HG03280 (cell line): Measurements from ENCODE around the gene RAB4A.

Experiments used
- ATAC-seq: cut with Tn5 transposase; IDR thresholded peaks from one replicate; pipeline ENCODE4 v1.9.1; 2021; ENCODE audit warnings: mild to moderate bottlenecking, moderate library complexity; ENCODE audit not compliant: unreplicated experiment

Gene RAB4A

DNA sequence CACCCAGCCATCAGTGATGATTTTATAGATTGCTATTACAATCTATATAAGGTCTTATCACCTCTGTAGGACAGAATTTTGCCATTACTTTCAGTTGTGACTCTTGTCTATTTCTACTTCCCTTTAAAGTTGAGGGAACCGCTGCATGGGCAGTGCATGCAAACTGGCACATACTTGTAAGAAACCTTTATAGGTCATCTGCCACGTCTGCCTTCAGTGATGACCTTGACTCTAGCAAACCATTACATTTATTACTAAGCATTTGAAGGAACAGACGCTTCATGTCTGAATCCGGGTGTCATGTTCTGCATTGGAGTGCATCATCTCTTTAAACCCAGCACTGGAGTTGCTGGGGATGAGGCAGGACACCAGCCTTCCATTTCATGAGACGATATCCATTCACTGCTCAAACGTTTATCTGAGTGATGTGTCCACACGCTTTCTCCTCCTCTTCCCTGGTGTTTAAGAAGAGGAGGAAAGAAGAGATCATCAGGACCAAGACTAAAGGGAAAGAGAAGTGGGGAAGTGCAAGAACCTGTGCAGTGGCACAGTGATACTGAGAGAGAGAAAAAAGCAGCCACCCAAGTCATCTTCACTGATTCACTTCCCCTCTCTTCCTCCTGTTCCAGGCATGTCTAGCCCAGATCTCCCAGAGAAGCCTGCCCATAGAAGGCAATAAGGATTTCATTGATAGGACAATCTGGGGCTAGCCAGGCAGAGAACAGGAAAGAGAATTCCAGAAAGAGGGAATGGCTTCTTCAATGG, 57.9 kb downstream of the RAB4A start:
- no peak for ATAC-seq

GRCh38 chr1:229334269-229334668, 63.4 kb downstream of the RAB4A start:
- ATAC-seq: no peak

- ATAC-seq: no peak
Observed at GRCh38 chr1:229334716-229335115, 63.8 kb downstream of the RAB4A start.

GRCh38 chr1:229336345-229336744, 65.4 kb downstream of the RAB4A start:
- no peak for ATAC-seq

GRCh38 chr1:229339086-229339485, 68.2 kb downstream of the RAB4A start:
- no peak for ATAC-seq

- ATAC-seq: no peak
Observed at GRCh38 chr1:229339520-229339919, 68.6 kb downstream of the RAB4A start.

DNA sequence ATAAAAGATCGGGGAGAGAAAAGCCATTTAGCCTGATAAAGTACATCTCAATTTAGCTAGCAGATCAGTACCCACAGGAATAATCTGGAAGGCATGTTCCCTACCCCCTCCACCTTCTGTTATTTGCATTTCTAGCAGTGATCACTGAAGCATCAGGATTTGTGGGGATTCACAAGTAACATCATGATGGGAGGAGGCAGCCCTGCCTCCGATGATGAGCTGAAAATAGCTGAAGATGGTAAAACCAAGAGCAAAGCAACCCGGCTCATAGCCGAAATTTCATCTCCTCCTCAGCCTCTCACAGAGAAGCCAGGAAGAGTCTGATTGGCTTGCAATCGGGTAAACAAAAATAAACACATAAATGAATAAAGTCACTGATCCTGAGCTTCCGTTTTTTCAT, 69.6 kb downstream of the RAB4A start:
- no peak for ATAC-seq

DNA sequence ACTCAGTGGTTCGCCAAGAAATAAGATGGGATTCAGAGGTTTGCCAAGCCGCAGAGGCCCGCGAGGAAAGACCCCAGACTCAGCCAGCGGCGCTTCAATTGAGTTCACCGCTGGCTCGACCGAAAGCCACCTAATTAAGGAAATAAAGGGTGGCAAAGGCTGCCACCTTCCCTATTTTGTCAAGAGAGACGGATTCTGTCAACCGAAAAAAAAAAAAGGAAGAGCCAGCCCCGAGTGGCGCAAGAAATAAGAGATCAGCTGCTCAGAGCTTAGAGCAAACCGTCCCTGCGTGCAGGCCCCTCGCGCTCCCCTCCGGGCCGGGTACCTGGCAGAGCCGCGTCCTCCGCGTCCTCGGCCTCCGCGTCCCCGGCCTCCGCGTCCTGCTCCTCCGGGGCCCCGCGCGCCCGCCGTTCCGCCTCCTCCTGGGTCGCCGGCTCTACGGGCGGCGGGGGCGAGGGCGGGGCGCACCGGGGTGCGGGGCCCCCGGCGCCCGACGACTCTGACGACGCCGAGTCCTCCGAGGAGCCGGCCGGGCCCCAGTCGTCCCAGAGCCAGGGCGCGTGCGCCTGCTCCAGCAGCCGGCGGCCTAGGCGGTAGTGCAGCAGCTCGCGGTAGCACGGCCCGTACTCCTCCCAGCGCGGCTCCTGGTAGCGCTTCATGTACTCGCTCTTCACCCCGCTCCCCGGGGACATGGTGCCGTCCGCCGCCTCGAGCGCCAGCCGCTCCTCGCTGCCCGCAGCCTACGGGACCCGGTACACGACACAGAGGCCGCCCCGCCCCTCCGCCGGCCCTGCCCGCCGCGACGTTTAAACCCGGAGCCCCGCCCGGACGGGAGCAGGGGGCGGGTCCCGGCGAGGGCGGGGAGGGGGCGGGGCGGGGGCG, 71.1 kb downstream of the RAB4A start:
- ATAC-seq: peak; percentile 79

GRCh38 chr1:229342656-229343569, 72.0 kb downstream of the RAB4A start, which contains the start of gene CCSAP:
Gene CCSAP (minus strand): TSS chr1:229343047. CDS start chr1:229342465, 582 bp downstream.
- ATAC-seq: peak; percentile 51

DNA sequence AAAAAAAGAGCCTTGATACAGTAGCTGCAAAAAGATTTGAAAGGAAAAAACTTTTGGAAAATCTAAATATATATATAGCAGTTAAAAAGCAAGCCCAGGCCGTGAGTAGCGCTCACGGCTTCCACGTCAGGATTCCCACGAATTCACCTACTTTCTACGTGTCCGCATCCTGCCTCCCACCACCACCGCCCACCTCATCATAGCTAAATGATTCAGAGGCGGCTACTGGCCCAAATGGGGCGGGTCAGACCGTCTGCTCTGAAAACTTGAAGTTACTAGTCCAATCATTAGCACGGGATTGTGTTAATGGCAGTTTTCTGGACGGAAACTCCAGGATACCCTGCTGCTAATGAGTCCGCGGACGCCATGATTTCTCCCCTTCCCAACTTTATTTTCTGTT, 73.2 kb downstream of the RAB4A start:
- ATAC-seq: no peak

DNA sequence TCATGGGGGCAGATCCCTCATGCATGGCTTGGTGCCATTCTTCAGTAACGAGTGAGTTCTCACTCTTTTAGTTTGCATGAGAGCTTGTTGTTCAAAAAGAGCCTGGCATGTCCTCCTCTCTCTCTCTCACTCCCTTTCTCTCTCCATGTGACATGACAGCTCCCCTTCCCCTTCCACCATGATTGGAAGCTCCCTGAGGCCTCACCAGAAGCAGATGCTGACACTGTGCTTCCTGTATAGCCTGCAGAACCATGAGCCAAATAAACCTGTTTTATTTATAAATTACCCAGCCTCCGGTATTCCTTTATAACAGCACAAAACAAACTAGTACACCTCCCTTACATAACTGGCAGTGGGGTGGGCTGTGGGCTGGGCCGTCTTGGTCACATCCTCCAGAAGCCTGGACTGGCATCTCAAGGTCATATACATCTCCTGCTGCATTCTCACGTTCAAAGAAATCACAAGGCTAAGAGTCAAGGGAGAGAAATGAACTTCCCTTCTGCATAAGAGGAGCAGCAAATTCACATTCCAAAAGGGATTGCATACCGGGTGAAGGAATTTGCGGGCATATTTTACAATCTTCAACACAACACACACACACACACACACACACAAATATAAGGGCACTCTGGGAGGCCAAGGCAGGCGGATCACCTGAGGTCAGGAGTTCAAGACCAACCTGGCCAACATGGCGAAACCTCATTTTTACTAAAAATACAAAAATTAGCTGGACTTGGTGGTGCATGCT, 74.2 kb downstream of the RAB4A start:
- no peak for ATAC-seq

GRCh38 chr1:229347528-229347927, 76.6 kb downstream of the RAB4A start:
- ATAC-seq: no peak

DNA sequence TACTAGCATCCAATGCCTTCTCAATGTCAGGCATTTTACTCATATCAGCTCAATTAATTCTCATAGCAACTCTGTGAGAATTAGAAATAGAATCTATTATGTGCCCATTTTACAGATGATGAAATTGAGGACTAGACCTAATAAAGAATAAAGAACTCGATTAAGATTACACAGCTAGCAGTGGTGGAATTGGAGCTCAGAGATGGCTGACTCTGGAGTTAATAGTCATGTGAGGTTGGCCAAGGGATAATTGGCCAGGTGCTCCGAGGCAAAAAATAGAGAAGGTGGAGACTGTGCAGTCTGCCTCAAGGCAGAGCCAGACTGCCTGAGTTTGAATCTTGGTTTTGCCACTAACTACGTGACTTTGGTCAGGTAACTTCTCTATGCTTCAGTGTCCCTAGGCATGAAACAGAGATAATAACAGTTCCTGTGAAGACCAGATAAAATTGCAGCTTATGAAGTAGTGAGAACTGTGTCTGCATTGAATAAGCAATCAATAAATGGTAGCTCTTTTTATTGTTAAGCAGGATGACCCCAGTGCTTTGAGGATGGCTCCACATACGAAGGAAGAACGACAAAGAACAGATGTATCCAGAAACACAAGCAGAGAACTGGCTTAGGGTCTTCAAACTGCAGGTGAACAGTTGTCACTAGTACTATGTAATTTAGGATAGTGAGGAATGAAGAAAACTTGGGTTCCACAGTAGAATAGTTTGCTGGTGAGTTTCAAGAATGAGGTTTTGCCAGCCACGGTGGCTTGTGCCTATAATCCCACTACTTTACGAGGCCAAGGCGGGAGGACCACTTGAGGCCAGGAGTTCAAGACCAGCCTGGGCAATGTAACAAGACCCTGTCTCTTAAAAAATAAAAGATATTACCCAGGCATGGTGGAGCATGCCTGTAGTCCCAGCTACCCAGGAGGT, 78.8 kb downstream of the RAB4A start:
- ATAC-seq: no peak

DNA sequence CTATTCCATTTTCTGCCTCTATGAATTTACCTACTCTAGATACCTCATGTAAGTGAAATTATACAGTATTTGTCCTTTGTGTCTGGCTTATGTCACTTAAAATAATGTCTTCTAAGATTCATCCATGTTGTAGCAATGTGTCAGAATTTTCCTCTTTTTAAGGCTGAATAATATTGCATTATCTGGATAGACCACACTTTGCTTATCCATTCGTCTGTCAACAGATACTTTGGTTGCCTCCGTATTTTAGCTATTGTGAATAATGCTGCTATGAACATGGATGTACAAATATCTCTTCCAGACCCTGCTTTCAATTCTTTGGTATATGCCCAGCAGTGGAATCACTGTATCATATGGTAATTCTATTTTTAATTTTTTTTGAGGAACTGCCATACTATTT, 82.1 kb downstream of the RAB4A start:
- ATAC-seq: no peak

GRCh38 chr1:229354226-229354625, 83.3 kb downstream of the RAB4A start:
- ATAC-seq: no peak
